ENCODE data around the gene MAX. TPM values are rescaled to one million over a fixed set of nuclear protein-coding genes. Genes with fewer than 3 reads are reported as not detected.

MAX gene
- total and polyA plus RNA-seq, 9 of the 15 experiments (the other 6 are each of a cell fraction or from before 2014, with no cell fraction given) = 15.4 to 96.5 (median 51.6) TPM

- ChIA-PET CTCF (ENCODE audit: low intra/inter-chr PET ratio) (no interaction called here), POLR2A (interaction anchor here (1.5 kb wide), 1 partner anchor 13 kb away, joined by 4 read pairs; no protein-coding TSS in a partner anchor)
- WGBS (ENCODE audit: insufficient coverage, low coverage, missing lambda C conversion rate) = 33% methylated on average over 5 of the region's 5 CpGs
- Histone ChIP-seq H3K9me3 (replicated peaks; ENCODE audit: control insufficient read depth, insufficient read depth, low read depth, low read length) (no peaks in the 10 kb centered on the region), H3K4me1 (replicated peaks in 1 of 2; ENCODE audit: control insufficient read depth in 2 of 2, insufficient read depth in 2 of 2, low read length in 2 of 2) (peaks cover 4 to 5% of the 10 kb centered on the region in 2 experiments; a peak in 2 of 5 replicates), H4K20me1 (replicated peaks; ENCODE audit: control insufficient read depth, insufficient read depth, low read length) (no peaks in the 10 kb centered on the region), H2AFZ (ENCODE audit: low read depth, low read length) (no peak overlapping the region), H3K27me3 (ENCODE audit: control insufficient read depth in 2 of 2, insufficient read depth in 2 of 2, low read length in 2 of 2) (no peaks in the 10 kb centered on the region), H3K4me2 (ENCODE audit: insufficient read depth, low read length) (no peak overlapping the region), H3K27ac (ENCODE audit: extremely low read depth, low read depth, low read length) (no peak overlapping the region), H3K4me3 (no peak overlapping the region), H3K79me2 (ENCODE audit: control insufficient read depth, insufficient read depth, low read length) (no peaks in the 10 kb centered on the region), H3K9ac (ENCODE audit: insufficient read depth in 1 of 2, low read depth in 2 of 2, low read length in 2 of 2) (no peak overlapping the region), H3K9me1 (ENCODE audit: control insufficient read depth, insufficient read depth, low read length) (no peaks in the 10 kb centered on the region), H3K36me3 (ENCODE audit: control insufficient read depth, insufficient read depth, low read length) (no peaks in the 10 kb centered on the region)
- in situ Hi-C loops (cut with MboI) = no loop called here
- DNase-seq (ENCODE audit: extremely low read depth in 1 of 4, low spot score in 3 of 4) = no peak
- no peak for FAIRE-seq
- no TSS peak for BruUV-seq (replicated peaks)
- ATAC-seq = no peak
- intact Hi-C loops (cut with micrococcal nuclease) = no loop called here
- no peak for TF ChIP-seq ILF3 (IDR thresholded peaks at IDR 0.05; ENCODE audit: borderline replicate concordance)
- no peak for TF ChIP-seq NUFIP1 (IDR thresholded peaks at IDR 0.05; ENCODE audit: partially characterized antibody)
- TF ChIP-seq NR2C2 (CRISPR knock-in tag; IDR thresholded peaks at IDR 0.05) = no peak
- no peak for TF ChIP-seq NR2C2 (tag; IDR thresholded peaks at IDR 0.05)
- TF ChIP-seq, protein P1, sequence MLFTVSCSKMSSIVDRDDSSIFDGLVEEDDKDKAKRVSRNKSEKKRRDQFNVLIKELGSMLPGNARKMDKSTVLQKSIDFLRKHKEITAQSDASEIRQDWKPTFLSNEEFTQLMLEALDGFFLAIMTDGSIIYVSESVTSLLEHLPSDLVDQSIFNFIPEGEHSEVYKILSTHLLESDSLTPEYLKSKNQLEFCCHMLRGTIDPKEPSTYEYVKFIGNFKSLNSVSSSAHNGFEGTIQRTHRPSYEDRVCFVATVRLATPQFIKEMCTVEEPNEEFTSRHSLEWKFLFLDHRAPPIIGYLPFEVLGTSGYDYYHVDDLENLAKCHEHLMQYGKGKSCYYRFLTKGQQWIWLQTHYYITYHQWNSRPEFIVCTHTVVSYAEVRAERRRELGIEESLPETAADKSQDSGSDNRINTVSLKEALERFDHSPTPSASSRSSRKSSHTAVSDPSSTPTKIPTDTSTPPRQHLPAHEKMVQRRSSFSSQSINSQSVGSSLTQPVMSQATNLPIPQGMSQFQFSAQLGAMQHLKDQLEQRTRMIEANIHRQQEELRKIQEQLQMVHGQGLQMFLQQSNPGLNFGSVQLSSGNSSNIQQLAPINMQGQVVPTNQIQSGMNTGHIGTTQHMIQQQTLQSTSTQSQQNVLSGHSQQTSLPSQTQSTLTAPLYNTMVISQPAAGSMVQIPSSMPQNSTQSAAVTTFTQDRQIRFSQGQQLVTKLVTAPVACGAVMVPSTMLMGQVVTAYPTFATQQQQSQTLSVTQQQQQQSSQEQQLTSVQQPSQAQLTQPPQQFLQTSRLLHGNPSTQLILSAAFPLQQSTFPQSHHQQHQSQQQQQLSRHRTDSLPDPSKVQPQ (CRISPR knock-in tag; IDR thresholded peaks at IDR 0.05; ENCODE audit: borderline replicate concordance) = no peak
- no peak for TF ChIP-seq GTF2E2 (tag; IDR thresholded peaks at IDR 0.05)
- TF ChIP-seq, protein P2, sequence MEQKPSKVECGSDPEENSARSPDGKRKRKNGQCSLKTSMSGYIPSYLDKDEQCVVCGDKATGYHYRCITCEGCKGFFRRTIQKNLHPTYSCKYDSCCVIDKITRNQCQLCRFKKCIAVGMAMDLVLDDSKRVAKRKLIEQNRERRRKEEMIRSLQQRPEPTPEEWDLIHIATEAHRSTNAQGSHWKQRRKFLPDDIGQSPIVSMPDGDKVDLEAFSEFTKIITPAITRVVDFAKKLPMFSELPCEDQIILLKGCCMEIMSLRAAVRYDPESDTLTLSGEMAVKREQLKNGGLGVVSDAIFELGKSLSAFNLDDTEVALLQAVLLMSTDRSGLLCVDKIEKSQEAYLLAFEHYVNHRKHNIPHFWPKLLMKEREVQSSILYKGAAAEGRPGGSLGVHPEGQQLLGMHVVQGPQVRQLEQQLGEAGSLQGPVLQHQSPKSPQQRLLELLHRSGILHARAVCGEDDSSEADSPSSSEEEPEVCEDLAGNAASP (IDR thresholded peaks at IDR 0.05) = no peak
- no peak for TF ChIP-seq ZNF76 (CRISPR knock-in tag; IDR thresholded peaks at IDR 0.05; ENCODE audit: borderline replicate concordance)
- TF ChIP-seq FIP1L1 (IDR thresholded peaks at IDR 0.05; ENCODE audit: low read depth, low read length, poor library complexity, severe bottlenecking) = no peak
Measured at GRCh38 chr14:65141523-65141922, 39.2 kb upstream of the MAX start.

Data from K562 (cell line).